ENCODE measurements around the gene PIP5K1C. TPM values are rescaled to one million over a fixed set of nuclear protein-coding genes. Genes with fewer than 3 reads are reported as not detected.
"Not testable (repeated sequence)": the region's sequence is repeated elsewhere in the genome, so short reads cannot be mapped to it uniquely, and the experiment has no call there.

Gene PIP5K1C
- total RNA-seq, 1 donor from 2014 or later = 16.4 TPM

GRCh38 chr19:3585301-3586126 is 114.8 kb downstream of the PIP5K1C start, which contains the start of gene GIPC3:
Gene GIPC3 (plus strand): TSS chr19:3585478. CDS start chr19:3585598, 120 bp downstream.
- peak; percentile 27 for ATAC-seq

DNA sequence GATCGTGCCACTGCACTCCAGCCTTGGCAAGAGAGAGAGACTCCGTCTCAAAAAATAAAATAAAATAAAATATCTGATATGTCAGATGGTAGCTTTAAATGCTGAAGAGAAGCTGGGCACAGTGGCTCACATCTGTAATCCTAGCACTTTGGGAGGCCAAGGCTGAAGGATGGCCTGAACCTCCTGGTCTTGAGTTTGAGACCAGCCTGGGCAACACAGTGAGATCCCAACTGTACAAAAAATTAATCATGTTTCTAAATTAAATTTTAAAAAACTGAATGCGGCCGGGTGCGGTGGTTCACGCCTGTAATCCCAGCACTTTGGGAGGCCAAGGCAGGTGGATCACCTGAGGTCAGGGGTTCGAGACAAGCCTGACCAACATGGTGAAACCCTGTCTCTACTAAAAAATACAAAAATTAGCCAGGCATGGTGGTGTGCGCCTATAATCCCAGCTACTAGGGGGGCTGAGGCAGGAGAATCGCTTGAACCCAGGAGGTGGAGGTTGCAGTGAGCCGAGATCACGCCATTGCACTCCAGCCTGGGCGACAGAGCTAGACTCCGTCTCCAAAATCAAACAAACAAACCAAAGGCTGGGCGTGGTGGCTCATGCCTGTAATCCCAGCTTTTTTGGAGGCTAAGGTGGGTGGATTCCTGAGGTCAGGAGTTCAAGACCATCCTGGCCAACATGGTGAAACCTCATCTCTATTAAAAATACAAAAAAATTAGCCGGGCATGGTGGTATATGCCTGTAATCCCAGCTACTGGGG is 116.0 kb downstream of the PIP5K1C start:
- not testable (repeated sequence) for ATAC-seq

- not testable (repeated sequence) for ATAC-seq
Observed at GRCh38 chr19:3581792-3582191, 118.5 kb downstream of the PIP5K1C start.

Other genes with a start within 250 kb of the PIP5K1C start
- gene SMIM24, start 219.9 kb downstream of the PIP5K1C start, total RNA-seq = not detected
- not detected for gene SMIM44, start 217.0 kb downstream of the PIP5K1C start, total RNA-seq
- gene DOHH, start 199.8 kb downstream of the PIP5K1C start, total RNA-seq = 11.1 TPM
- gene FZR1, start 194.2 kb downstream of the PIP5K1C start, total RNA-seq = 38.5 TPM
- 0.84 TPM for gene TEKTIP1, start 161.3 kb downstream of the PIP5K1C start, total RNA-seq
- 25.7 TPM for gene MFSD12, start 142.9 kb downstream of the PIP5K1C start, total RNA-seq
- 36.6 TPM for gene HMG20B, start 127.5 kb downstream of the PIP5K1C start, total RNA-seq
- 0.28 TPM for gene GIPC3, start 115.0 kb downstream of the PIP5K1C start, total RNA-seq
- gene TBXA2R, start 93.6 kb downstream of the PIP5K1C start, total RNA-seq = 0.64 TPM
- 10.5 TPM for gene CACTIN, start 73.7 kb downstream of the PIP5K1C start, total RNA-seq
- gene TJP3, start 7.9 kb upstream of the PIP5K1C start, total RNA-seq = 40.9 TPM
- gene APBA3, start 61.2 kb upstream of the PIP5K1C start, total RNA-seq = 10.9 TPM
- 62.3 TPM for gene MRPL54, start 62.2 kb upstream of the PIP5K1C start, total RNA-seq
- gene RAX2, start 71.8 kb upstream of the PIP5K1C start, total RNA-seq = not detected
- 0.24 TPM for gene MATK, start 85.9 kb upstream of the PIP5K1C start, total RNA-seq
- gene ZFR2, start 168.6 kb upstream of the PIP5K1C start, total RNA-seq = not detected
- not detected for gene ATCAY, start 180.2 kb upstream of the PIP5K1C start, total RNA-seq
- not detected for gene NMRK2, start 232.6 kb upstream of the PIP5K1C start, total RNA-seq